ENCODE data around the gene FOXK1. TPM values are rescaled to one million over a fixed set of nuclear protein-coding genes. Genes with fewer than 3 reads are reported as not detected.
"Not testable (repeated sequence)": the region's sequence is repeated elsewhere in the genome, so short reads cannot be mapped to it uniquely, and the experiment has no call there.

Gene FOXK1
- 10 to 100 TPM; 35.6 to 48.1 TPM for total RNA-seq

DNA sequence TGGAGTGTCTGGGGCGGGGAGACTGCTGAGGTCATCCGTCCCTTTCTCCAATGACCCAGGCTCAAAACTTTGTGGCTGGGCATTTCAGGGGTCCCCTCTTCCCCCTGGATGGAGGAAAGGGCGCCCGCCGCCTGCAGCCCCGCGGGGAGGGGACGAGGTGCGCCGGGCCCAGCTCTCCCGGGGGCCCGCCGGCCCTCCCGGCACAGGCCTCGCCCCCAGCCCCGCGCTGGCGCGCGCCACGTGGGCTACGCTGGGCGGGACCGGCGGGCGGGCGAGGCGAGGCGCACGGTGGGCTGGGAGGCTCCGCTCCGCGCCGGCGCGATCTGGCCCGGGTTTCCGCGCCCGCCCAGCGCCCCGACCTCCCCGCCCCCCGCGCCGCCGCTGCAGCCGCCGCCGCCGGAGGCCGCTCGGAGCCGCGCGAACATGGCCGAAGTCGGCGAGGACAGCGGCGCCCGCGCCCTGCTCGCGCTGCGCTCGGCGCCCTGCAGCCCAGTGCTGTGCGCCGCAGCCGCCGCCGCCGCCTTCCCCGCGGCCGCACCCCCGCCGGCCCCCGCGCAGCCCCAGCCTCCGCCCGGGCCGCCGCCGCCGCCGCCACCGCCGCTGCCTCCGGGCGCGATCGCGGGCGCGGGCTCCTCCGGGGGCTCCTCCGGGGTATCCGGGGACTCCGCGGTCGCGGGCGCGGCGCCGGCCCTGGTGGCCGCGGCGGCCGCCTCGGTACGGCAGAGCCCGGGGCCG is at the start of gene FOXK1:
Gene FOXK1, plus strand, starts transcription at position 410 of the 735 bp plus-strand sequence. Its CDS starts 14 bp downstream, at position 424.
- H3K36me3 Mint-ChIP-seq, result peaks cover 6% of the 10 kb centered on the region
- no peaks in the 10 kb centered on the region for H3K27me3 Mint-ChIP-seq
- peak within 1 kb of the TSS; percentile 92 to 96 for H3K27ac Mint-ChIP-seq
- ATAC-seq (peak; percentile 91 to 92), DNase-seq (ENCODE audit: low spot score) (peak; percentile 82)
- peak within 1 kb of the TSS; percentile 96 for H3K4me3 Mint-ChIP-seq
- no peaks in the 10 kb centered on the region for H3K9me3 Mint-ChIP-seq
- peaks cover 14 to 19% of the 10 kb centered on the region in 2 donors for H3K4me1 Mint-ChIP-seq (ENCODE audit: low read depth in 2 of 2)

DNA sequence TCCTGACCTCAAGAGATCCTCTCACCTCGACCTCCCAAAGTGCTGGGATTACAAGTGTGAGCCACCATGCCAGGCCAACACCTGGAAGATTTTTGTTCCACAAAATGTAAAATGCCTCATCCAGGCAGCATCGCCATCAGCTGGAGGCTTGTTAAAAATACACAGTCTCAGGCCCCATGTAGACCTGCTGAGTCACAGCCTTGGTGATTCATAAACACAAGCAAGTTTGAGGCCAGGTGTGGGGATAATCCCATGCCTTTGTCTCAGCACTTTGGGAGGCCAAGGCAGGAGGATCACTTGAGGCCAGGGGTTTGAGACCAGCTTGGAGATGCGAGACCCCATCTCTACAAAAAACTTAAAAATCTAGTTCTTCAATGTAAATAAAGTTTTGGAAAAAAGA is 49.1 kb upstream of the FOXK1 start:
- ATAC-seq, result no peak
- H3K4me1 Mint-ChIP-seq (ENCODE audit: low read depth in 2 of 2), result no peaks in the 10 kb centered on the region

DNA sequence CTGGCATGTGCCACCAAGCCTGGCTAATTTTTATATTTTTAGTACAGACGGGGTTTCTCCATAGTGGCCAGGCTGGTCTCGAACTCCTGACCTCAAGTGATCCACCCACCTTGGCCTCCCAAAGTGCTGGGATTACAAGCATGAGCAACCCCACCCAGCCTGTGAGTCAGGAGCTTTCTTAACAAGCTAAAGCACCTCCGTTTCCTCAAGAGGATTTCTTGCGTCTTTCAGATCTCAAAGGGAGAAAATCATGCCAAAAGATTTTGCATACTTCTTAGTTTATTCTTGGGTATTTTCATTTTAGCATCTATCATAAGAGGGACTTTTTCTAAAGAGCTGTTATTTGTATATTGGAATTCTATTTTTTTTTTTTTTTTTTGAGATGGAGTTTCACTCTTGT is 47.9 kb upstream of the FOXK1 start:
- ATAC-seq, result no peak

More for the DNA sequence above, 49.1 kb upstream of the FOXK1 start:
- no peaks in the 10 kb centered on the region for H3K9me3 Mint-ChIP-seq
- no peak overlapping the region for H3K27ac Mint-ChIP-seq
- no peak overlapping the region for H3K4me3 Mint-ChIP-seq
- DNase-seq (ENCODE audit: low spot score), result peak; percentile 5
- peaks cover 0 to 5% of the 10 kb centered on the region in 2 donors for H3K27me3 Mint-ChIP-seq
- no peaks in the 10 kb centered on the region for H3K36me3 Mint-ChIP-seq

DNA sequence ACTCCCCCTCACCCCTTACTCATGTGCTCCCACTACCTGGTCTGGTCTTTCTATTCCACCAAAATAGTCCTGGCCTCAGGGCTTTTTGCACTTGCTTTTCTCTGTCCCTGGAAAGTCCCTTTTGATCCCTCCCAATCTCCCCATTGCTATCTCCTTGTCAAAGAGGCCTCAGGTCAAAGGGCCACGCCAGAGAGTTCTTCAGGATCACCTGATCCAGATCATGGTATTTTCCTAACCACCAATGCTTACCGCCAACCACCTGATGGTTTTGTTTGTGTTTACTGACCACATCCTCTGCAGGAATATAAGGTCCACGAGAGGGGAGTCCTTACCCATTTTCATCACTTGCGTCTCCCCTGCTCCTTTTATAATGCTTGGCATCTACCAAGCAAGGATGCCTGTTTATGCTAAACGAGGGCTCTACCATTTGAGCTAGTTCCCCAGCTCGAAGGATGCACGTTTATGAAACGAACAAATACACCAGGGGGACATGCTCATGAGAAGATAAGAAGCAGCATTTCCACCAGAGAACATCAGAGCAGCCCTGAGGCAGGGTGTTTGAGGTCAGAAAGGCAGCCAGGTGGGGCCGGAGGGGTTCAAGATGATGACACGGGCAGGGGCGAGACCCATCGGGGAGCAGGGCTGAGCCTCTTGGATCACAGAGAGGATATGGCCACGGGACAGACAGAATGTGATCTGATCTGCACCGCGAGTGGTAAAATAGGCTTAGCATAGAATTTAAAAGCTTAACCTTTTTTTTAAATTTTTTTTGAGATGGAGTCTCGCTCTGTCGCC is 43.1 kb upstream of the FOXK1 start:
- Mint-ChIP-seq H3K27ac (peak overlapping the region in 1 of 2 donors; percentile 6), H3K4me3 (no peak overlapping the region)

More for the DNA sequence above, 47.9 kb upstream of the FOXK1 start:
- Mint-ChIP-seq H3K9me3 (no peaks in the 10 kb centered on the region), H3K27me3 (peaks cover 0 to 9% of the 10 kb centered on the region in 2 donors), H3K27ac (no peak overlapping the region), H3K4me1 (ENCODE audit: low read depth in 2 of 2) (peaks cover 5 to 6% of the 10 kb centered on the region in 2 donors), H3K36me3 (no peaks in the 10 kb centered on the region), H3K4me3 (no peak overlapping the region)
- DNase-seq (ENCODE audit: low spot score), result no peak

DNA sequence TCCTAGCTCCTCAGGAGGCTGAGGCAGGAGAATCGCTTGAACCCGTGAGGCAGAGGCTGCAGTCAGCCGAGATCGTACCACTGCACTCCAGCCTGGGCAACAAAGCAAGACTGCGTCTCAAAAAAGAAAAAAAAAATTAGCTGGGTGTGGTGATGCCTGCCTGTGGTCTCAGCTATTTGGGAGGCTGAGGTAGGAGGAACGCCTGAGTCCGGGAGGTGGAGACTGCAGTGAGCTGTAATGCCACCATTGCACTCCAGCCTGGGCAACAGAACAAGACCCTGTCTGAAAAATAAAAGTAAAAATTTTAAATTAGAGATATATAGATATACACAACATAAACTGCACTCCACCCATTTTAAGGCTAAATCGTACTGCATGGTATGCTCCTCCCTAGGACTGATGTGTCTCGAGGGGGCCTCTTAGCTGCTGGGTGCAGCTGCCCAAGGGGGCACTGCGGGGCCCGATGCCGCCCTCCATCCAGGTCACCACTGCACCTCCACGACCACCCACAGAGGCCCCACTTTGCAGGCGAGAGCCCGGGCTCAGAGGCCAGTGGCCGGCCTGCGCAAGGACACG is 40.9 kb upstream of the FOXK1 start:
- ATAC-seq, result no peak
- Mint-ChIP-seq H3K4me1 (ENCODE audit: low read depth in 2 of 2) (peaks cover 13 to 15% of the 10 kb centered on the region in 2 donors), H3K36me3 (no peaks in the 10 kb centered on the region), H3K27me3 (peaks cover 0 to 4% of the 10 kb centered on the region in 2 donors), H3K4me3 (peak overlapping the region; percentile 70), H3K27ac (no peak overlapping the region), H3K9me3 (no peaks in the 10 kb centered on the region)
- peak; percentile 58 for DNase-seq (ENCODE audit: low spot score)

More for the DNA sequence above, 43.1 kb upstream of the FOXK1 start:
- Mint-ChIP-seq H3K36me3 (no peaks in the 10 kb centered on the region), H3K9me3 (no peaks in the 10 kb centered on the region), H3K4me1 (ENCODE audit: low read depth in 2 of 2) (peaks cover 13 to 15% of the 10 kb centered on the region in 2 donors), H3K27me3 (peaks cover 0 to 4% of the 10 kb centered on the region in 2 donors)
- peak; percentile 48 for DNase-seq (ENCODE audit: low spot score)
- no peak for ATAC-seq

GRCh38 chr7:4641667-4642467 is 40.2 kb upstream of the FOXK1 start:
- peak overlapping the region; percentile 86 to 94 for H3K27ac Mint-ChIP-seq
- no peaks in the 10 kb centered on the region for H3K36me3 Mint-ChIP-seq
- peaks cover 13 to 15% of the 10 kb centered on the region in 2 donors for H3K4me1 Mint-ChIP-seq (ENCODE audit: low read depth in 2 of 2)
- H3K9me3 Mint-ChIP-seq, result no peaks in the 10 kb centered on the region
- peaks cover 0 to 4% of the 10 kb centered on the region in 2 donors for H3K27me3 Mint-ChIP-seq
- ATAC-seq (peak; percentile 93), DNase-seq (ENCODE audit: low spot score) (peak; percentile 93)
- H3K4me3 Mint-ChIP-seq, result peak overlapping the region; percentile 86

GRCh38 chr7:4642468-4643203 is 39.5 kb upstream of the FOXK1 start:
- DNase-seq (ENCODE audit: low spot score), result peak; percentile 41
- peaks cover 13 to 15% of the 10 kb centered on the region in 2 donors for H3K4me1 Mint-ChIP-seq (ENCODE audit: low read depth in 2 of 2)
- peak overlapping the region; percentile 86 for H3K4me3 Mint-ChIP-seq
- ATAC-seq, result no peak
- H3K36me3 Mint-ChIP-seq, result no peaks in the 10 kb centered on the region
- peak overlapping the region; percentile 86 to 94 for H3K27ac Mint-ChIP-seq
- H3K27me3 Mint-ChIP-seq, result peaks cover 0 to 4% of the 10 kb centered on the region in 2 donors
- no peaks in the 10 kb centered on the region for H3K9me3 Mint-ChIP-seq

DNA sequence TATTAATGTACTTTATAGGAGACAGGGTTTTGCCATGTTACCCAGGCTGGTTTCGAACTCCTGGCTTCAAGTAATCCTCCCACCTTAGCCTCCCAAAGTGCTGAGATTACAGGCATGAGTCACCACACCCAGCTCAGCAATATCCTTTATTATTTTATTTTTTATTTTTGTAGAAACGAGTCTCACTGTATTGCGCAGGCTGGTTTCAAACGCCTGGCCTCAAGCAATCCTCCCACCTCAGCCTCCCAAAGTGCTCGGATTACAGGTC is 39.0 kb upstream of the FOXK1 start:
- not testable (repeated sequence) for ATAC-seq, H3K9me3 Mint-ChIP-seq, H3K27me3 Mint-ChIP-seq, H3K36me3 Mint-ChIP-seq
- peak overlapping the region; percentile 86 to 94 for H3K27ac Mint-ChIP-seq
- peaks cover 13 to 15% of the 10 kb centered on the region in 2 donors for H3K4me1 Mint-ChIP-seq (ENCODE audit: low read depth in 2 of 2)
- peak; percentile 6 for DNase-seq (ENCODE audit: low spot score)
- peak overlapping the region; percentile 86 for H3K4me3 Mint-ChIP-seq

DNA sequence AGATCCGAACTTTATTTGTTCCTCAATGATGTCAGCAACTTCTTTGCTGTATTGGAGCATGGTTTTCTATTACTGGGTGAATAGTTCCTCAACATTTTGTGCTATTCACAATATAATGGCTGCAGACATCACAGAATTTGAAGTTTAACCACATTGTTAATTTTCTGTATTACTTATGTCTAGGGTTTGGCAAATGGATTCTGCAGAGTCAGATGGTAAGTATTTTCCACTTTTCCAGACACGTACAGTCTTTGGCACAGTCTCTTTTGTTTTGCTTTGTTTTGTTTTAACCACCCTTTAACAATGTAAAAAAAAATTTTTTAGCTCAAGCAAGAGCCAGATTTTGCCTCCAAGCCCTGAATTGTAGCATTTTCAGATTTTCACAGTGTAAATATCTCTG is 36.8 kb upstream of the FOXK1 start:
- no peaks in the 10 kb centered on the region for H3K36me3 Mint-ChIP-seq
- H3K9me3 Mint-ChIP-seq, result no peaks in the 10 kb centered on the region
- no peaks in the 10 kb centered on the region for H3K27me3 Mint-ChIP-seq
- H3K27ac Mint-ChIP-seq, result no peak overlapping the region
- H3K4me3 Mint-ChIP-seq, result no peak overlapping the region
- peaks cover 8 to 9% of the 10 kb centered on the region in 2 donors for H3K4me1 Mint-ChIP-seq (ENCODE audit: low read depth in 2 of 2)
- no peak for ATAC-seq
- DNase-seq (ENCODE audit: low spot score), result no peak

- Mint-ChIP-seq H3K36me3 (no peaks in the 10 kb centered on the region), H3K4me3 (no peak overlapping the region), H3K27me3 (no peaks in the 10 kb centered on the region), H3K27ac (no peak overlapping the region), H3K9me3 (no peaks in the 10 kb centered on the region), H3K4me1 (ENCODE audit: low read depth in 2 of 2) (no peaks in the 10 kb centered on the region)
- DNase-seq (ENCODE audit: low spot score) (peak; percentile 13), ATAC-seq (no peak)
Observed at GRCh38 chr7:4648111-4648510, 34.0 kb upstream of the FOXK1 start.

DNA sequence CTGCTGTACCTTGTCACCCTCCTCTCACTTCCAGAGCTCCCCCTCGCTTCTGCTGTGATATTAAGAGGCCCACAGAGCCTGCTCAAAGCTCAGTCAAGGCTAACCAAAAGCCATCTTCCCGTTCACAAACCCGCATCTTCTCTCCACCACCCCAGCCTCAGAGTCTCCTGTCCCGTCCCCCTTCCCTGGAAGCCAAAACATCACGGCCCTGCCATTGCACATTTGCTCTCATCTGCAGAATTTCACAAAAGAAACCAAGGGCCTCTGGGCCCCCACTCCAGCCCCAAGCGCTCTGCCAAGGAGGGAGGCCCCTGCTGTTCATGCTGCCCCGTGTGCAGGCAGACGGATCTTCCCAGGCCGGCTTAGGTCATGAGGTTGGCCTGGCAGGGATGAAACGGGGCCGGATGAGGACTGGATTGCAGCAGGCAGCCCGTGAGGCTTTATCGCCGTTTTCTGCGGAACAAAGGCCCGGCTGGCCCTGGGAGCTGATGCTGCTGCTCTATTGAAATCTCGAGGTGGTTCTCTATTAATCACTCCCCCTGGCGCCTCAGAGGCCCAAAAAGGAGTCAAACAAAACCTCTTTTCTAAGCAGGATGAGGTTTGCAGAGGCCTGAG is 31.6 kb upstream of the FOXK1 start:
- Mint-ChIP-seq H3K27ac (no peak overlapping the region), H3K36me3 (no peaks in the 10 kb centered on the region), H3K27me3 (no peaks in the 10 kb centered on the region), H3K4me1 (ENCODE audit: low read depth in 2 of 2) (no peaks in the 10 kb centered on the region), H3K4me3 (no peak overlapping the region), H3K9me3 (no peaks in the 10 kb centered on the region)
- ATAC-seq (no peak), DNase-seq (ENCODE audit: low spot score) (no peak)

DNA sequence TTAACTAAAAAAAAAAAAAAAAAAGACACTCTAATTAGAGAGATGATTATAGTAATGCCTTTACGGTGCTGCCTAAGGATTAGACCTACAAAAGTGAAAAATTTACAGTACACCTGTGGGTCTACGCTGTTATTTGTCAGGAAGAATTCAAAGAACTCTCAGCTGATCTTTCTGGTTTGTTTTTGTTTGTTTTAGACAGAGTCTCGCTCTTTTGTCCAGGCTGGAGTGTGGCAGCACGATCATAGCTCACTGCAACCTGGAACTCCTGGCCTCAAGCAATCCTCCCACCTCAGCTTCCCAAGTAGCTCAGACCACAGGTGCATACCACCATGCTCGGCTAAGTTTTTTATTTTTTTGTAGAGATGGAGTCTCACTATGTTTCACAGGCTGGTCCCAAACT is 28.3 kb upstream of the FOXK1 start:
- Mint-ChIP-seq H3K27ac (no peak overlapping the region), H3K9me3 (no peaks in the 10 kb centered on the region), H3K36me3 (peaks cover 6% of the 10 kb centered on the region), H3K4me1 (ENCODE audit: low read depth in 2 of 2) (peaks cover 0 to 4% of the 10 kb centered on the region in 2 donors), H3K4me3 (no peak overlapping the region), H3K27me3 (peaks cover 5 to 9% of the 10 kb centered on the region in 2 donors)
- no peak for ATAC-seq
- no peak for DNase-seq (ENCODE audit: low spot score)

Measured in natural killer cell treated with Interleukin-12 subunit alpha and Interleukin-12 subunit beta and Interleukin-15 and Interleukin-18, amount 100 ng/mL, for 72 hours (primary cell).